Activated CD8-positive, alpha-beta T cell treated with anti-CD3 and anti-CD28 coated beads for 36 hours (primary cell): ENCODE data around the gene XPNPEP2. TPM values are rescaled to one million over a fixed set of nuclear protein-coding genes. Genes with fewer than 3 reads are reported as not detected.

Source experiments
- ATAC-seq: fragments of 200-7000 bp; cut with Tn5 transposase; one replicate; pipeline ENCODE4 v1.10.0; 2021; ENCODE audit warnings: mild to moderate bottlenecking, moderate library complexity
- CTCF ChIA-PET: fragments of 350-600 bp; sonication (Branson Sonifier 250); formaldehyde crosslinking; loops from one replicate; lab custom pipeline; 2021; ENCODE audit warnings: antibody characterized with exemption; lab: Charles Lee
- POLR2A ChIA-PET: fragments of 350-600 bp; sonication (Branson Sonifier 250); formaldehyde crosslinking; loops from one replicate; lab custom pipeline; 2021; ENCODE audit warnings: antibody characterized with exemption; lab: Charles Lee
- DNase-seq: peaks from one replicate; pipeline ENCODE4 v3.0.0-alpha.2; 2020
- H3K27ac Mint-ChIP-seq: one replicate; pipeline ENCODE4 v1.8.0; 2021; ENCODE audit warnings: mild to moderate bottlenecking, mixed read lengths
- H3K27me3 Mint-ChIP-seq: one replicate; pipeline ENCODE4 v1.8.0; 2021; ENCODE audit warnings: mixed read lengths
- H3K36me3 Mint-ChIP-seq: one replicate; pipeline ENCODE4 v1.8.0; 2021; ENCODE audit warnings: low read depth, mixed read lengths
- H3K4me1 Mint-ChIP-seq: one replicate; pipeline ENCODE4 v1.8.0; 2021; ENCODE audit warnings: low read depth, mixed read lengths
- H3K4me3 Mint-ChIP-seq: one replicate; pipeline ENCODE4 v1.8.0; 2021; ENCODE audit warnings: mild to moderate bottlenecking, moderate library complexity, mixed read lengths
- H3K9me3 Mint-ChIP-seq: one replicate; pipeline ENCODE4 v1.8.0; 2021; ENCODE audit warnings: mixed read lengths
- intact Hi-C: fragments of 100-400 bp; cut with micrococcal nuclease; formaldehyde crosslinking; loops from one replicate; pipeline ENCODE4 v1.10.0; 2022
- total RNA-seq, 2 experiments: library from RNA; stranded (reverse); gene quantifications; one replicate each; pipeline ENCODE4 v1.2.3, GENCODE V29; 2021
- TF ChIP-seq, protein P1 (sequence below): fragments of 200-600 bp; IDR thresholded peaks from one replicate; pipeline ENCODE4 v1.8.0; 2022; ENCODE audit warnings: antibody characterized with exemption, mild to moderate bottlenecking

The XPNPEP2 gene
- total RNA-seq, 2 experiments from 2014 or later: 0.16 to 0.38 TPM

DNA sequence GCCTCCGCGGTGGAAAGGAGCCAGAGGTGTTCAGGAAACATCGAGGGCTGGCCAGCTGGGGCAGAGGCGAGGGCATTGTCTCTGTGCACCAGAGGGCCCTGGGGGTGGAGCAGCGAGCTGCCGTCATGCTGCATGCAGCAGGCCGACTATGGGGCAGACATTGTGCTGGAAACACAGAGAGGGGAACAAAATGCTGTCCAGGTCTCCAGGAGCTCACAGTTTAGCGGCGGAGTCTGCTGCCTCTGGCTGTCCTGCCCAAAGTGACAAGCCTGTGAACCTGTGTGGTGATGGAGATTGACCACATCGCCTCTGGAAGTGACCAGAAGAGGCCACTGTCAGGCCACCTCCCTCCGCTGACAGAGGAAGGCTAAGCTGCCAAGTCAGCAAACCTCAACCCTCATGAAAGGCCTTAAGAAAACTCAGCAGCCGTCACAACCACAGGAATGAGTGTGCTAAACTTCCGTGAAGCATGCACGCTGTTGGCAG lies 20.8 kb downstream of the XPNPEP2 start:
- intact Hi-C loops: loop anchor here (10.0 kb wide), 1 partner anchor 65 kb away; no protein-coding TSS in a partner anchor
- ChIA-PET POLR2A (interaction anchor here (0.8 to 3.7 kb wide), 8 partner anchors 10 to 36 kb away, joined by 3 to 36 read pairs (median 5); partner anchors contain the start of genes SASH3 and XPNPEP2), CTCF (interaction anchor here (0.6 to 2.3 kb wide), 9 partner anchors 8 to 147 kb away, joined by 3 to 12 read pairs (median 4); partner anchors contain the start of gene APLN)
- TF ChIP-seq, protein P1, sequence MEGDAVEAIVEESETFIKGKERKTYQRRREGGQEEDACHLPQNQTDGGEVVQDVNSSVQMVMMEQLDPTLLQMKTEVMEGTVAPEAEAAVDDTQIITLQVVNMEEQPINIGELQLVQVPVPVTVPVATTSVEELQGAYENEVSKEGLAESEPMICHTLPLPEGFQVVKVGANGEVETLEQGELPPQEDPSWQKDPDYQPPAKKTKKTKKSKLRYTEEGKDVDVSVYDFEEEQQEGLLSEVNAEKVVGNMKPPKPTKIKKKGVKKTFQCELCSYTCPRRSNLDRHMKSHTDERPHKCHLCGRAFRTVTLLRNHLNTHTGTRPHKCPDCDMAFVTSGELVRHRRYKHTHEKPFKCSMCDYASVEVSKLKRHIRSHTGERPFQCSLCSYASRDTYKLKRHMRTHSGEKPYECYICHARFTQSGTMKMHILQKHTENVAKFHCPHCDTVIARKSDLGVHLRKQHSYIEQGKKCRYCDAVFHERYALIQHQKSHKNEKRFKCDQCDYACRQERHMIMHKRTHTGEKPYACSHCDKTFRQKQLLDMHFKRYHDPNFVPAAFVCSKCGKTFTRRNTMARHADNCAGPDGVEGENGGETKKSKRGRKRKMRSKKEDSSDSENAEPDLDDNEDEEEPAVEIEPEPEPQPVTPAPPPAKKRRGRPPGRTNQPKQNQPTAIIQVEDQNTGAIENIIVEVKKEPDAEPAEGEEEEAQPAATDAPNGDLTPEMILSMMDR: no peak
- H3K4me1 Mint-ChIP-seq: peaks cover 61% of the 10 kb centered on the region
- H3K27me3 Mint-ChIP-seq: no peaks in the 10 kb centered on the region
- no peaks in the 10 kb centered on the region for H3K36me3 Mint-ChIP-seq
- H3K27ac Mint-ChIP-seq: peak overlapping the region; percentile 85
- peak overlapping the region; percentile 19 for H3K4me3 Mint-ChIP-seq
- peak; percentile 77 for DNase-seq
- no peaks in the 10 kb centered on the region for H3K9me3 Mint-ChIP-seq
- ATAC-seq: peak; percentile 75

DNA sequence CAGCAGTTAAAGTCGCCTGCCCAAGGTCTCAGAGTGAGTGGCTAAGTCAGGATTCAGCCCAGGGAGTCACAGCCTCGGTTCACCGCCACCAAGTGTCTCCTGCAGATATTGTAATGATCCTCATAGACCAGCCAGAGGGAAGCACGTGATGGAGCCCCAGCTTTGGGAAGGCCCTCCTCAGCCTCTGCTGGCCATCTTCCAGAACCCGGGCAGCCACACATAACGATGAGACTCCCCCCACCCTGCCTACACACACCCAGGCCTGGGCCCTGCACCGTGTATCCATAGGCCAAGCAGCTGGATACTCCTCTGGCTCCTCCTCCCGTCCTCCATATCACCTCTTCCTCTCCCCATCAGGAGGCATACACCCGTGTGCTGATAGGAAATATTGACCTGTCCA lies 21.4 kb downstream of the XPNPEP2 start:
- ChIA-PET POLR2A (interaction anchor here (0.7 to 3.7 kb wide), 7 partner anchors 9 to 163 kb away, joined by 3 to 36 read pairs (median 4); partner anchors contain the start of gene SASH3), CTCF (interaction anchor here (0.6 to 2.3 kb wide), 7 partner anchors 8 to 105 kb away, joined by 3 to 12 read pairs (median 5); partner anchors contain the start of gene APLN)
- TF ChIP-seq, protein P1: no peak
- peak overlapping the region; percentile 85 for H3K27ac Mint-ChIP-seq
- no peak overlapping the region for H3K4me3 Mint-ChIP-seq
- peaks cover 56% of the 10 kb centered on the region for H3K4me1 Mint-ChIP-seq
- no peak for DNase-seq
- H3K36me3 Mint-ChIP-seq: no peaks in the 10 kb centered on the region
- intact Hi-C loops: no loop called here
- H3K9me3 Mint-ChIP-seq: no peaks in the 10 kb centered on the region
- ATAC-seq: peak; percentile 1
- no peaks in the 10 kb centered on the region for H3K27me3 Mint-ChIP-seq

DNA sequence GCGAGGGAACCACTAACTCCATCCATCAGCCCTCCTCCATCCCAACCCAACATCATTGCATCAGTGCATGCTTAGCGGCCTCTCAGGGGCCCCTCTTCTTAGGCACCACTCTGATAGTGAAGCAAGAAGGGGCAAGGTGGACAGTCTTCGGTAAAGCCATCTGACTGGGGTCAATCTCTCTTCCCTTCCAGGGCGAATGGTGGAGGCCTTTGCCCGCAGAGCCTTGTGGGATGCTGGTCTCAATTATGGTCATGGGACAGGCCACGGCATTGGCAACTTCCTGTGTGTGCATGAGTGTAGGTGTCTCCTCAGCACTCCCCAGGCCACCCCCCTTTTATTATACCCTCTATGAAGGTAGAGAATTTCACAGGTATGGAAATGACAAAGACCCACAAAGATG lies 22.2 kb downstream of the XPNPEP2 start:
- intact Hi-C loops: no loop called here
- no peak for ATAC-seq
- Mint-ChIP-seq H3K36me3 (no peaks in the 10 kb centered on the region), H3K27me3 (no peaks in the 10 kb centered on the region), H3K4me1 (peaks cover 51% of the 10 kb centered on the region), H3K9me3 (no peaks in the 10 kb centered on the region), H3K27ac (peak overlapping the region; percentile 85), H3K4me3 (no peak overlapping the region)
- TF ChIP-seq, protein P1: no peak
- POLR2A ChIA-PET: interaction anchor here (3.7 kb wide), 1 partner anchor 20 kb away, joined by 36 read pairs; the partner anchor contains the start of gene SASH3
- DNase-seq: no peak
- CTCF ChIA-PET: no interaction called here

DNA sequence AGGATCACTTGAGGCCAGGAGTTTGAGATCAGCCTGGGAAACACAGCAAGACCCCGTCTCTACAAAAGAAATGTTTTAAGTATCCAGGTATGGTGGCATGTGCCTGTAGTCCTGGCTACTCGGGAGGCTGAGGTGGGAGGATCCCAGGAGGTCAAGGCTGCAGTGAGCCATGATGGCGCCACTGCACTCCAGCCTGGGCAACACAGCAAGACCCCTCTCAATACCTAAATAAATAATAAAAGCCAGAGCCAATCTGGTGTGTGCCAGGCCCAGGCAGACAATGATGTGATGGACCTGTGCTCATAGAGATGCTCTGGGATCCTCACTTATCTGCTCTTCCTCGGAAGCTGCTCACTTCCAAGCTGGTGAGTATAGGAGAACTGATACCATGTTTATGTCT lies 22.8 kb downstream of the XPNPEP2 start:
- POLR2A ChIA-PET: no interaction called here
- H3K4me1 Mint-ChIP-seq: peaks cover 48% of the 10 kb centered on the region
- no peaks in the 10 kb centered on the region for H3K27me3 Mint-ChIP-seq
- intact Hi-C loops: no loop called here
- H3K36me3 Mint-ChIP-seq: no peaks in the 10 kb centered on the region
- no peak overlapping the region for H3K27ac Mint-ChIP-seq
- no peak overlapping the region for H3K4me3 Mint-ChIP-seq
- DNase-seq: no peak
- ATAC-seq: no peak
- H3K9me3 Mint-ChIP-seq: no peaks in the 10 kb centered on the region
- TF ChIP-seq, protein P1: no peak
- CTCF ChIA-PET: no interaction called here

DNA sequence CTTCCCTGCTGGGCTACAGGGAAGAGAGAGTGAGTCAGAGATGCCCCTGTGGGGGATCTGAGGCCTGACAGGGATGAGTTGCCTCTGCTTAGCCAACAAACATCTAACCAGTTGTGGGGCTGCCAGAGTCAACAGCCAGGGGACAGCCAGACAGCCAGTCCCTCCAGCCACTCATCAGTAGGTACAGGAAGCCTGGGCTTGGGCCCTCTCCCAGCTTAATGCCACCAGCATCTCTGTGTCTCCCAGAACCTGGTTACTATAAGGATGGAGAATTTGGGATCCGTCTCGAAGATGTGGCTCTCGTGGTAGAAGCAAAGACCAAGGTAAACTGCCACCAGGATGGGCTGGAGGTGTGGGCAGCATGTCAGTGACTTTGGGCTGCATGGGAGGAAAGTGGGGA lies 23.7 kb downstream of the XPNPEP2 start:
- Mint-ChIP-seq H3K4me1 (peaks cover 47% of the 10 kb centered on the region), H3K27me3 (no peaks in the 10 kb centered on the region), H3K36me3 (no peaks in the 10 kb centered on the region), H3K4me3 (no peak overlapping the region), H3K9me3 (no peaks in the 10 kb centered on the region), H3K27ac (no peak overlapping the region)
- TF ChIP-seq, protein P1: no peak
- DNase-seq (no peak), ATAC-seq (no peak)
- intact Hi-C loops: no loop called here
- ChIA-PET CTCF (interaction anchor here (1.5 kb wide), 1 partner anchor 10 kb away, joined by 3 read pairs; no protein-coding TSS in a partner anchor), POLR2A (no interaction called here)
